GM21825 (cell line): ENCODE data around the gene ZMIZ2.
"Not testable (repeated sequence)": the region's sequence is repeated elsewhere in the genome, so short reads cannot be mapped to it uniquely, and the experiment has no call there.

Experiments used
- ATAC-seq: cut with Tn5 transposase; IDR thresholded peaks from one replicate; pipeline ENCODE4 v1.9.1; 2021; ENCODE audit warnings: mild to moderate bottlenecking, moderate library complexity; ENCODE audit not compliant: unreplicated experiment

Gene ZMIZ2

DNA sequence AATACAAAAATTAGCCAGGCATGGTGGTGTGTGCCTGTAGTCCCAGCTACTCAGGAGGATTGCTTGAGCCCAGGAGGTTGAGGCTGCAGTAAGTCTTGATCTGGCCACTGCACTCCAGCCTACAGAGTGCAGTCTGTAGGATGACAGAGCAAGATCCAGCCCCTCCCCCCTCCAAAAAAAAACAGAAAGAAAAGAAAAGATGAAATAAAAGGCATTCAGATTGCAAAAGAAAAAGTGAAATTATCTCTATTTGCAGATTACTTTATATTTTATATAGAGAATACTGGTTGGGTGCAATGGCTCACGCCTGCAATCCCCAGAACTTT, 20.7 kb upstream of the ZMIZ2 start:
- no peak for ATAC-seq

DNA sequence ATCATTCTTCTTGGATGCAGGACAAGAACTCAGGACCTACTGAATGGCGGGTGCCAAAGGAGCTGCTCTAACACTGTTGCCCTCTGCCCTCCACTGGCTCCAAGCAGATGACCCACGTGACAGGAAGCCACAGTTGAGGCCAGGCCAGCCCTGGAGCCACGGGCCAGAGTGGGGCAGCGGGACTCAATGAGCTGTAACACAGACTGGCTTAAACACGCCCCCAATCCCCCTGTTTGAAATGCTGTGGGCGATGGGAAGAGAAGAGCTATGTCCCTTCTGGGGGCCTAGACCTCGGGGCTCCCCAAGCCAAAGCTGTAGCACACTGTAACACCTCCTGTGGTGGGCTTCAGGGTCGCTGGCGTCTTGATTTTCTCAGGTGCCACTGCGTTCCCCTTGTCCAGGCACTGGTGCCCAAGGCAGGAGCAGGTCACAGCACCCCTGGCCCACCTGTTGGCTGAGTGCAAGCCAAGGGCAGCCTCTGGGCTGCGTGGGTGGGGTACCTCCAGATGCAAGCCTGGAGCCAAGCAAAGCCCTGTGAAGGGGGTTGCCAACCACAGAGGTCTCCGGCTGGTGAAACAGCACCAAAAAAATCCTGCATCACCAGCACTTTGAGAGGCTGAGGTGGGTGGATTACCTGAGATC, 18.6 kb upstream of the ZMIZ2 start:
- ATAC-seq: no peak

DNA sequence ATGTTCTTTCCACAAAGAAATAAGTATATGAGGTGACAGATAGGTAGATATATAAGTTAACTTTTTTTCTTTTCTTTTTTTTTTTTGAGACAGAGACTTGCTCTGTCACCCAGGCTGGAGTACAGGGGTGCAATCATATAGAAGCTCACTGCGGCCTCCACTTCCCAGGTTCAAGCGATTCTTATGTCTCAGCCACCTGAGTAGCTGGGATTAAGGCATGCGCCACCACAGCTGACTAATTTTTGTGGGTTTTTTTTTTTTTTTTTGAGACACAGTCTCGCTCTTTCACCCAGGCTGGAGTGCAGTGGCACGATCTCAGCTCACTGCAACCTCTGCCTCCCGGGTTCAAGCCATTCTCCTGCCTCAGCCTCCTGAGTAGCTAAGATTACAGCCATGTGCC, 15.7 kb upstream of the ZMIZ2 start:
- ATAC-seq: not testable (repeated sequence)

DNA sequence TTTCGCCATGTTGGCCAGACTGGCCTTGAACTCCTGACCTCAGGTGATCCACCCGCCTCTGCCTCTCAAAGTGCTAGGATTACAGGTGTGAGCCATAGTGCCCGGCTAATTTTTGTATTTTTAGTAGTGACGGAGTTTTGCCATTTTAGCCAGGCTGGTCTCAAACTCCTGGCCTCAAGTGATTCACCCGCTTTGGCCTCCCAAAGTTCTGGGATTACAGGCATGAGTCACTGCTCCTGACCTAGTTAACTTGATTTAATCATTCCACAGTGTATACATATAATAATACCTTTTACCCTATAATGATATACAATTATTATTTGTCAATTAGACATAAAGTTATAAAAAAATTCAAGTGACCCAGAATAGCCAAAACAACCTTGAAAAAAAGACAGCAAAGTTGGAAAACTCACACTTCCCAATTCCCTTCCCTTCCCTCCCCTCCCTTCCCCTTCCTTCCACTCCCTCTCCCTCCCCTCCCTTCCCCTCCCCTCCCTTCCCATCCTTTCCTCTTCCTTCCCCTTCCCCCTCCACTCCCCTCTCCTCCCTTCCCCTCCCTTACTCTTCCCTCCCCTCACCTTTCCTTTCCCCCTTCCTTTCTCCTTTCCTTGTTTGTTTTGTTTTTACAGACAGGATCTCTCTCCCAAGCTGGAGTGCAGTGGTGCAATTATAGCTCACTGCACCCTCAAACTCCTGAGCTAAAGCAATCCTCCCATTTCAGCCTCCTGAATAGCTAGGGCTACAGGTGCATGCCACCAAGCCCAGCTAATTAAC, 14.8 kb upstream of the ZMIZ2 start:
- ATAC-seq: no peak

DNA sequence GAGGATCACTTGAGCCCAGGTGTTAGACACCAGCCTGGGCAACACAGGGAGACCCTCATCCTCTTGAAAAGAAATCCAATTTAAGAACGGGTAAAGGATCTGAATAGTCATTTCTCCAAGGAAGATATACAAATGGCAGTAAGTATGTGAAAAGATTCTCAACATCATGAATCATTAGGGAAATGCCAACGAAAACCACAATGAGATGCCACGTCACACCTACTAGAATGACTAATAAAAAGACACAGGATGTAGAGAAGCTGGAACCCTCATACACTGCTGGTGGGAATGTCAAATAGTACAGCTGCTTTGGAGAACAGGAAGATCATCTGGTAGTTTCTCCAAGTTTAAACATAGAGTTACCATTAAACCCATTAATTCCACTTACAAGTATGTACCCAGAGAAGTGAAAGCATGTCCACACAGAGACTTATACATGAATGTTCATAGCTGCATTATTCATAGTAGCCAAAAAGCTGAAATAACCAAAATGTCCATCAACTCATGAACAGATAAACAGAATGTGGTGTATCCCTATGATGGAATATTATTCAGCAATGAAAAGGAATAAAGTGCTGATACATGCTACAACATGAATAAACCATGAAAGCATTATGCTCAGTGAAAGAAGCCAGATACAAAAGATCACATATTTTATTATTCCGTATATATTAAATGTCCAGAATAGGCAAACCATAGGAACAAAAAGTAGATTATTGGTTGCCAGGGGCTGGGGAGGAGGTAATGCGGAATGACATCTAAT, 13.1 kb upstream of the ZMIZ2 start:
- ATAC-seq: peak; percentile 62

DNA sequence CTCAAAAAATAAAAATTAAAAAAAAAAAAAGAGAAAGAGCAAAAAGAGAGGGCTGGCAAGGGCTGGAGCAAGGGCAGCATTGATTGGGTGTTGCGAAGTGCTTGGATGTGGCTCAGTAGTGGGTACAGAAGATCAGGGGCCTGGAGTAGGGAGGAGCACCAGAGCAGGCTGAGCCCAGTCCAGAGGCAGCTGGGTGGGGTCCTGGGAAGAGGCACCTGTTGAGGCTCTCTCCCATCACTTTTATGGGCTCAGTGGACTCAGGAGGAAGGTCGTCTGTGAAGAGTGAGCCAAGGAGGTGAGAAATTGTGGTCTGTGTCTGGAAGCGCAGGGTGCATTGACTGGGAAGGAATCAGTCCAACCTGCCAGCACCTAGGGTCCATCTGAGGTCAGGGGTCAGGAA, 11.8 kb upstream of the ZMIZ2 start:
- ATAC-seq: no peak

DNA sequence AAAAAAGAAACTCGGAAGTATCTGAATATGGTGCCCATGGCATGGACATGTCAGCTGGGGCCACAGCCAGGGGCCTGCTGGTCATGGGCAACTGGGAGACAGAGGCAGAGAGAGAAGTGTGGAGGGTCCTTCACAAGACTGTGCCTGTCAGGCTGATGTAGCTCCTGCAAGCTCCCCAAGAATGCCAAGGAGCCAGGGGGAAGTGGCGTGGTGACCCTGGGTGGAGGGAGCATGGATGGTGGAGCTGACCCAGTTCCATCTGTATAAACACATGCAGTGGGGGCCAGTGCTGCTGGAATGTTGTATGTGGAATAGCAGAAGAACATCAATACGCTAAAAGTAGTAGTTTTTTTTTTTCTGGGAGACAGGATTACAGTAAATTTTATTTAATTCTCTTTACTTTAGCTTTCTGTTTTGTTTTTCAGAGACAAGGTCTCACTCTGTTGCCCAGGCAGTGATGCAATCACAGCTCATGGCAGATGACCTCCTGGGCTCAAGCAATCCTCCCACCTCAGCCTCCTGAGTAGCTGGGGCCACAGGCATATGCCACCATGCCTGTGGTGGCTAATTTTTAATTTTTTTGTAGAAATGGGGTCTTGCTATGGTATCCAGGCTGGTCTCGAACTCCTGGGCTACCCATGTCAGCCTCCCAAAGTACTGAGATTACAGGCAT, 10.5 kb upstream of the ZMIZ2 start:
- ATAC-seq: no peak

DNA sequence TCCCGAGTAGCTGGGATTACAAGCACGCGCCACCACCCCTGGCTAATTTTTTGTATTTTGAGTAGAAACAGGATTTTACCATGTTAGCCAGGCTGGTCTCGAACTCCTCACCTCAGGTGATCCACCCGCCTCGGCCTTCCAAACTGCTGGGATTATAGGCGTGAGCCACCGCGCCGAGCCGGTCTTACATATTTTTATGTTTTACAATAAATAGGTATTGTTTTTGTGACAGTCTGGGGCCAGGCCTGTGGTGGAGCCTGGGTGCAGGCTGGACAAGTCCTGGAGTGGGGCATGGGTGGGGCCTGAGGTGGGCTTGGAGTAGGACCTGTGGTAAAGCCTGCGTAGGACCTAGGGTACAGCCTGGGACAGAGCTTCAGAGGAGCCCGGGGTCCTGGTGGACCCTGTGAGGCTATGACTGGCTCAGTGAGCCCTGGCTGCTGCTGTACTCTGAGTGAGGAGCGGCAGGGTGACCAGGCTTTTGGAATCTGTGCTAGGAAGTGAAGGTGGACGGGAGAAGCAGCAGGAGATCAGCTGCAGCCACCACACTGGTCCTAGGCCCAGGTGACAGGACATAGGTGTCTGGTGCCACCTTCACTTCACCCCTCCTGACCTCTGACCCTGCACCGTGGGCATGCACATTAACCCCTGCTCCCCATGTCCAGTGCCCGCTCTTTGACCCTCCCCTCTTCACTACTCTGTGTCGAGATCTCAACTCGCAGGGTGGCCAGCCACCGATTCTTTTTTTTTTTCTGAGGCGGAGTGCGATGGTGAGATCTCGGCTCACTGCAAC, 9.6 kb upstream of the ZMIZ2 start:
- ATAC-seq: no peak

DNA sequence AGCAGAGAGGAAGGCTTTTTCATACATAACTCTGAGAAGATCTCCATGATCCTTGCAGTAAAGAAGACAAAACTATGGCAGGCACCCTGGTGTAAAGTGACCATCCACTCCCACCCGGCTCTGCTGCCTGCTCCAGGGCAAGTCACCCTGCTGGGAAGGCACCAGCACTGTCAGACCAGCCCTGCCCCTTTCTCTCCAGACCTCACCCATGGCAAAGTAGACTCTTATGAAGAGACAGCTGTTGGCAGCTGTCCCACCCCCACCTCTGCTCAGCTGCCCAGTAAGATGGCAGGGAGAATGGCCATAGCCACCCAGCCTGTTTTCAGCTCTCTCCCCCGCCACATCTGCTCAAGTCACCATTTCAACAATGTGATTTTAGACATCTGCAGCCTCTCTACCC, 8.6 kb upstream of the ZMIZ2 start:
- ATAC-seq: no peak

DNA sequence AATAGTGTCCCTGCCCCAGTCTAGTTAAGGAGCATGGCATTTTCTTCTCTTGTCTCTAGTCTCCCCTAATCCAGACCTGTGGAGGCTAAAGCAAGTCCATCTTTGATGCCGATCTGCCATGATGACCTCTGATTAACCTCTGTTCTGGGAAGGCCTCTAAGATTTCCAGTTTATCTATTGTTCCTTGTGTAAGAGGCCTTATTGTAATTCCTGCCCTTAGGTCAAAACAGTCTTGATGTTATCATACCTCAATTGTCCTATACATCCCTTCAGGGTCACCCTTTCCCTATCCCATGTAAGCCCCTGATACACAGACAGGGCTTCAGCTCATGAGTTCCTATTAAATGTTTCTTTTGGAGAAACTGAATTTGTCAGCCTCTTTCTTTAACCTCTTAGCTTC, 4.9 kb upstream of the ZMIZ2 start:
- no peak for ATAC-seq

DNA sequence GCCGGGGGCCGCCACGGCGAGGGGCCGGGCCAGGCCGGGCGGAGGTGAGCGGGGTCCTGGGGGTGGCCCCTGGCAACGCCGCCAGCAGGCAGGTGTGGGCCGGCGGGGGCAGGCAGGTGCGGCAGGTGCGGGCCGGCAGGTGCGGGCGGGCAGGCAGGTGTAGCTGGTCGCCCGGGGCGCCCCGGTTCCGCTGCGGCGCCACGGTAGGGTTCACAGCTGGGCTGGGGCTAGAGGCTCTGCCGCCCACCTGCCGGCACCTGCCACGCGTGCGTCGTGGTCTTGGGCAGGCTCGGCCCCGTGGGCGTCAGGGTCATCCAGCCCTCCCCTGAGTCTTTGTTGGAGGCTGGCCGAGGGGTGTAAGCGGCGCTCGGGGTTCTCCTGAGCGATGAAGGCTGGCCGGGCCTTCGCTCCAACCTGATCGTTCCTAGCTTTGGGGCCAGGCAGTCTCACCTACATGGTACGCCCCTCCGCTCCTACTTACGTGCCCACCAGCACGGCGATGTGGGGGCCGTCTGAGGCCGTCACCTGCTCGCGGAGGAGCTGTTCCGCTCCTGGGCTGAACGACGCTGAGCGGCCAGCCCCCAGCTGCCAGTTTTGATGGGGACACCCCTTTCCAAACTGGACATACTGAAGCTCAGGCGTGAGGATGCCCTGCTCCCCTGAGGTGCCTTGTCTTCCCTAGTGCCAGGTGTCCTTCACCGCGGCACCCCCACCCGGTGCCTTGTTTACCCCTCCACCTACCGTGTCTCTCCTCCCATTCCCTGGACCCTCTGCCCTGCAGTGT, 493 bp downstream of the ZMIZ2 start:
- peak; percentile 21 for ATAC-seq

DNA sequence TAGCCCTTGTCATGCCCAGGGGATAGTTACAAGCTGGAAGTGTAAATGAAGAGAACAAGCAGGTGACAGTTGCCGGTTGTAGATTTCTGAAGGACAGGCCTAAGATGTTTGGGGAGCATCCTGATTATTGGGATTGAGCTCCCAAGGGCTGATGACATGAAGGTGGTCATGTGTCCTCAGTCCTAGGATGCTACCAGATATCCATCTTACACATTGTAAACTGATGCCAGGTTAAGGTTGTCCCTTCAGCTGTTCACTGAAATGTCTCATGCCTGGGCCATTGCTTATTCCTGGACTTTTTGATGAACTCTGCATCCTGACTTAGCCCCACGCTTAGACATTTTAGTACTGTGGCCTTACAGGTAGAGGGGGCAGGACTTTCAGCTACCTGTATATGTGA, 1.3 kb downstream of the ZMIZ2 start:
- ATAC-seq: no peak

DNA sequence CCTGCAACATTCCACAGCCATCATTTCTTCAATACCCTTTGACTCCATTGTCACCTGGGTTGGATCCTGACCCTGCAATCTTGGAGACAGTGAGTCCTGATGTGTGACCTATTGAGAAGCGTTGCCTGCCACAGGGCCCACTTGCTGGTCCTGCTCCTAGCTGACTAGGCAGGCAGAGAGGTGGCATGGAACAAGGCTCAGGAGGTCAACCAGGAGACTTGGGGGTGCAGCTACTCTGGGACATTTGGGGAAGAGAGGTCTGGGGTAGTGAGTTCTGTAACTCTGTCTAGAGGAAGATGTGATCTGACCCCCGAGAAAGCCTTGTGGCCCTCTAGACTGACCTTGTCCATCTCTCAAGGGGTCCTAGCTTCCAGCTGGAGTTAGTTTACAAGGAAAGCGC, 1.8 kb downstream of the ZMIZ2 start:
- ATAC-seq: no peak

DNA sequence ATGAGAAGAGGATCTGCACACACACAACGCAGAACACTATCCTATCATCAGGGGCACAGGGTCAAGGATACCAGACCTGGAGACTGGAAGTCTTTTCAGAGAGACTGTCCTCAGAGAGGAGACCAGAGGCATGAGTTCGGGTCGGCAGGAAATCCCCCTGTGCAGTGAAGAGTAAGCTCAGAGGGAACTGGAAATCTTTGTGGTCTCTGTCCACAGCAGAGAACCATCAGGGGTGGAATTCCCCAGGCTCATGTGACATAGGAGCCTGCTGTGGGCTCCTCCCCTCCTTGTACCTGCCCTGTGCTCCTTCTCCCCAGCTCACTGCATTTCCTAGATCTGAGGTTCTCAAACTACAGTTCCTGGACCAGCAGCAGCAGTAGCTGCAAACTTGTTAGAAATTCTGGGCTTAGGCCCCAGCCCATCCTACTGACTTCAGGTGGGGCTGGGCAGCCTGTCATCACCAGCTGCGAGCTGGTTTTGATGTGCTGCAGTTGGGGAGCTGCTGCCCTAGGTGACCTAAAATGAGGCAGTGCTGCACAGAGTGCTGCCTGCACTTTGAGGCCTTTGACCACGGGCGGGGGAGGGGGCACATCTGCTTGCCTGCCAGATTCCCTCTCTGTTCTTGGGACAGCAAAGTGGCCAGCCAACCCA, 2.4 kb downstream of the ZMIZ2 start:
- ATAC-seq: peak; percentile 60

DNA sequence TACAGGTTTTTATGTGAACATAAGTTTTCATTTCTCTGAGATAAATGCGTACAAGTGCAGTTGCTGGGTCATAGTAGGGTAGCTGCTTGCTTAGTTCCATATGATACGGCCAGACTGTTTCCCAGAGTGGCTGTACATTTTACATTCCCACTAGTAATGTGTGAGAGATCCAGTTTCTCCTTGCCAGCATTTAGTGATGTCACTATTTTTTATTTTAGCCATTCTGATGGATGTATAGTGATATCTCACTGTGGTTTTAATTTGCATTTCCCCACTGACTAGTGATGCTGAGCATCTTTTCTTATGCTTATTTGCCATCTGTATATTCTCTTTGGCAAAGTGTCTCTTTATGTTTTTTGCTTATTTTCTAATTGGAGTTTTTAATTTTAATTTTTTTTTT, 4.2 kb downstream of the ZMIZ2 start:
- ATAC-seq: no peak

DNA sequence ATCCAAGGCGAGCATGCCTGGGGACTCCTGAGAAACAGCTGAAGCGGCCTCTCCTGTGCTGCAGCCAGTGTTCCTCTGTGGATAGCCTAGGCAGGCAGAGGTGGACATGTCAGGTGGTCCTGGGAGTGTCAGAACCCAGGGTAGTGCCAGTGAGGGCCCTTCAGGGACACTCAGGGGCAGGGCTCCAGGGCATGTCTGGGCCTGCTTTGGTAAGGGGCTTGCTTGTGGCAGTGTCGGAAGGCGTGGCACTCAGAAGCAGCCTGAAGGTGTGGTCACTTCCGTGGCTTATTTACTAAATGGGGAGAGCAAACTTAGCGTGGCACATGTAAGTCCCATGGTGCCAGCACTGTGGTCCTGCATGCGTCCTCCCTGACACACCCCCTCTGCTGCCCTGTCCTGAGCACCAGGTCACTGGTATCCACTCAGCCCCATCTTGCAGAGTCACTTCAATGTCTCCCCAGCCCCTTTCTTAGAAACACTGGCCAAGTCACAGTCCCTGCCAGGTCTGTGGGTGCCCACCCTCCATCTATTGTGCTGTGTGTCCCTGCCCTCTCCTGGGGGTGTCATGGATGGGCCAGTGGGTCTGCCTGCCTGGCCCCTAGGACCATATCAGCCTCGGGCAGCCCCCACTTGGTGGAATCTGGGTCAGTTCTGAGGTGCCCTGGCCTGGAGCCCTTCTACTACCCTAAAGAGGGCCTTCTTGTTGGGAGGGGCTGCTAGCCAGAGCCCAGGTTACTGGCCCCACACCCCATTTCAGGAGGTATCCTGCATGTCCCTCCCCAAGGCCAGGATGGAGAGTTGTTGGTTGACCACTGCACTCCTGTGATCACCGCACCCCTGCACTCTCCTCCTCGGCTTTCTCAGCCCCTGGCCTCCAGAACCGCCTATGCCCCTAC, 6.4 kb downstream of the ZMIZ2 start:
- ATAC-seq: no peak

DNA sequence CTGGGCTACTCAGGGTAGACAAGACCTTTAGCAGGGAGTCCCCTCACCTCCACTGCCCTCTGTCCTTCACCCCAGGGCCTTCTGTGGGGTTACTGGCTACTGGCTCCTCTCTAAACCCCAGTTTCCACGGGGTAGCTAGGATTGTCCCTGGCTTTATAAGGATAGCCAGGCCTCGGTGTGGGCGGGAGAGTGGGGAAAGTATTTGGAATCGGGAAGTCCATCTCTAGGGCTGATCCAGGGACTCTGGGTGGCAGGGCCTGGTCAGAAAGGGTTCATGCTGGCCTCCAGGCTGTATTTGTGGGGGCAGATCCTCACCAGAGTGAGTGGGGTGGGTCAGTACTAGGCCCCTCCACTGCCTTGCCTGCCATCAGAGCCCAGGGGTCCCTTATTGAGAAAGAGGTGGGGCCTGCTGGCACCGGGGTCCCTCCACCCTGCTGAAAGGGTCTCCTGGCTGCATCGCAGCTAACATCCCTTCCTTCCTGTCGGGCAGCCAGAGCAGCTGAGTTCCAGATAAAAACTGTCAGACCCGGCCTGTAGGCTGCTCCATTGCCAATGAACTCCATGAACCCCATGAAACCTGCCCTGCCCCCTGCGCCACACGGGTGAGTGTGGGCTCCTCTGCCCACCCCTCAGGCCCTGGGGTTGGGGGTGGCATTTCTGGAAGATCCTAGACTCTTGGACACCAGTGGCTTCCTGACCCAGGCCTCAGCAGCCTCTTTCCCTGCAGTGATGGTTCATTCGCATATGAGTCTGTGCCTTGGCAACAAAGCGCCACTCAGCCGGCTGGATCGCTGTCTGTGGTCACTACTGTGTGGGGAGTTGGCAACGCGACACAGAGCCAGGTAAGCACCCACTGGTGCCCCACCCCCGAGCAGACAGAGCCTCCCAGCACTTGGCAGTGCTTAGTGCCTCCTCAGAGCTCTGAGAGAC, 7.3 kb downstream of the ZMIZ2 start:
- ATAC-seq: no peak
